ENCODE results near the gene VANGL2. TPM values are rescaled to one million over a fixed set of nuclear protein-coding genes. Genes with fewer than 3 reads are reported as not detected.

Gene VANGL2
- total and polyA plus RNA-seq, 2 experiments from 2014 or later: 17.7 to 51.3 TPM

DNA sequence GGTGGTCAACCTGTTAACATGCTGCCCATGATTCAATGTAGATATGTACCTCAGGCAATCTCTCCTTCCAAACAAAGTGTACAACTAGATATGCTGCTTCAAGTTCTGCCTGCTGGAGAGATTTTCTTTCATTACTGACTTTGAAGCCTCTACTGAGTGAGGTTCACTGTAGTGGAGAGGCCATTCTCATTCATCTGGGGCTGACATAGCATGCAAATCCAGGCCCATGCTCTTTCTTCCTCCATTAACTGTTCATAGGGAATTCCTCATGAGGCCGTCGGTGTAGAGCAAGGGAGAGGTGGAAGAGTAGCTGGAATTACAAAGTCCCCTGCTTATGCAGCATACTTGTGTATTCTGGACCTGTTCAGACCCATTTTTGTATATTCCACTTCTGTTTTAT lies 38.6 kb downstream of the VANGL2 start:
- H4K20me1 ChIP-seq (replicated peaks; ENCODE audit: insufficient read depth): no peaks in the 10 kb centered on the region
- H3K4me2 ChIP-seq: no peak overlapping the region
- H3K4me1 ChIP-seq (ENCODE audit: insufficient read depth): no peaks in the 10 kb centered on the region
- H3K4me3 ChIP-seq: no peak overlapping the region
- peak overlapping the region; percentile 80; the same call in 1 of the 2 replicates for H2AFZ ChIP-seq
- H3K27ac ChIP-seq (ENCODE audit: low read depth): no peak overlapping the region
- H3K27me3 Mint-ChIP-seq (ENCODE audit: insufficient read depth, low read depth, poor library complexity): no peaks in the 10 kb centered on the region
- H3K9me3 Mint-ChIP-seq: no peaks in the 10 kb centered on the region; the same call in 2 of the 3 replicates
- DNase-seq (ENCODE audit: low spot score) (peak; percentile 33), ATAC-seq (peak; percentile 67)
- TF ChIP-seq, protein P1, sequence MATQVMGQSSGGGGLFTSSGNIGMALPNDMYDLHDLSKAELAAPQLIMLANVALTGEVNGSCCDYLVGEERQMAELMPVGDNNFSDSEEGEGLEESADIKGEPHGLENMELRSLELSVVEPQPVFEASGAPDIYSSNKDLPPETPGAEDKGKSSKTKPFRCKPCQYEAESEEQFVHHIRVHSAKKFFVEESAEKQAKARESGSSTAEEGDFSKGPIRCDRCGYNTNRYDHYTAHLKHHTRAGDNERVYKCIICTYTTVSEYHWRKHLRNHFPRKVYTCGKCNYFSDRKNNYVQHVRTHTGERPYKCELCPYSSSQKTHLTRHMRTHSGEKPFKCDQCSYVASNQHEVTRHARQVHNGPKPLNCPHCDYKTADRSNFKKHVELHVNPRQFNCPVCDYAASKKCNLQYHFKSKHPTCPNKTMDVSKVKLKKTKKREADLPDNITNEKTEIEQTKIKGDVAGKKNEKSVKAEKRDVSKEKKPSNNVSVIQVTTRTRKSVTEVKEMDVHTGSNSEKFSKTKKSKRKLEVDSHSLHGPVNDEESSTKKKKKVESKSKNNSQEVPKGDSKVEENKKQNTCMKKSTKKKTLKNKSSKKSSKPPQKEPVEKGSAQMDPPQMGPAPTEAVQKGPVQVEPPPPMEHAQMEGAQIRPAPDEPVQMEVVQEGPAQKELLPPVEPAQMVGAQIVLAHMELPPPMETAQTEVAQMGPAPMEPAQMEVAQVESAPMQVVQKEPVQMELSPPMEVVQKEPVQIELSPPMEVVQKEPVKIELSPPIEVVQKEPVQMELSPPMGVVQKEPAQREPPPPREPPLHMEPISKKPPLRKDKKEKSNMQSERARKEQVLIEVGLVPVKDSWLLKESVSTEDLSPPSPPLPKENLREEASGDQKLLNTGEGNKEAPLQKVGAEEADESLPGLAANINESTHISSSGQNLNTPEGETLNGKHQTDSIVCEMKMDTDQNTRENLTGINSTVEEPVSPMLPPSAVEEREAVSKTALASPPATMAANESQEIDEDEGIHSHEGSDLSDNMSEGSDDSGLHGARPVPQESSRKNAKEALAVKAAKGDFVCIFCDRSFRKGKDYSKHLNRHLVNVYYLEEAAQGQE (IDR thresholded peaks at IDR 0.05; ENCODE audit: unreplicated experiment): no peak
- TF ChIP-seq CREB1 (CRISPR knock-in tag; IDR thresholded peaks at IDR 0.05; ENCODE audit: low read depth) (no peak), CTCF (conservative IDR thresholded peaks at IDR 0.05; ENCODE audit: low read depth in 2 of 2) (no peak), EZH2phosphoT487 (IDR thresholded peaks at IDR 0.05; ENCODE audit: unreplicated experiment) (no peak), NANOG (IDR thresholded peaks at IDR 0.05; ENCODE audit: borderline replicate concordance) (no peak)
- H3K4me1 Mint-ChIP-seq: peaks cover 6% of the 10 kb centered on the region; the same call in 2 of the 3 replicates
- no peaks in the 10 kb centered on the region for H3K27me3 ChIP-seq (ENCODE audit: insufficient read depth)
- no peak overlapping the region for H3K27ac Mint-ChIP-seq
- H3K79me2 ChIP-seq (replicated peaks; ENCODE audit: insufficient read depth): no peaks in the 10 kb centered on the region
- no peak overlapping the region for H3K4me3 Mint-ChIP-seq
- H3K36me3 ChIP-seq (ENCODE audit: insufficient read depth): no peaks in the 10 kb centered on the region
- H3K36me3 Mint-ChIP-seq (ENCODE audit: low read depth): no peaks in the 10 kb centered on the region
- no peaks in the 10 kb centered on the region; the same call in 1 of the 2 replicates for H3K9me2 ChIP-seq (ENCODE audit: insufficient read depth)
- no peaks in the 10 kb centered on the region for H3F3A ChIP-seq (replicated peaks; ENCODE audit: low read depth)

DNA sequence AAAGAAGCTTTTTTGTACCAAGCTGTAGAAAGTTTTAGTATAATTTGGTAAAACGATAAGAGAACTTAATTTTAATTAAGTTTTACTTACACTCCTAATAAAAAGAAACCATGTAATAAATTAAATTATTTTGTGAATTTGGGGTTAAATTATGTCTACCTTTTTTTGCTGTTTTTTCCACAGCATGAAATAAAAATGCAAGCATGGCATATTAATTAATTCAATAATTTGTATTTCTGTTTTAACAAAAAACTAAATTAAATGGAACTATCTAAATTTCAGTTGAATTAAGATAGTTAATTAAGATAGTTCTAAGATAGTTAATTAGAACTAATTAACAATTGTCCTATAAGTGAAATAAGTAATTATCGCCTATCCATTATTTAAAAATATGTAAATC lies 39.4 kb downstream of the VANGL2 start:
- Mint-ChIP-seq H3K27ac (no peak overlapping the region), H3K4me3 (no peak overlapping the region), H3K27me3 (ENCODE audit: insufficient read depth, low read depth, poor library complexity) (no peaks in the 10 kb centered on the region), H3K4me1 (peaks cover 6% of the 10 kb centered on the region; the same call in 2 of the 3 replicates), H3K36me3 (ENCODE audit: low read depth) (no peaks in the 10 kb centered on the region), H3K9me3 (no peaks in the 10 kb centered on the region)
- Histone ChIP-seq H3K36me3 (ENCODE audit: insufficient read depth) (no peaks in the 10 kb centered on the region), H3K4me2 (no peak overlapping the region), H3K9me2 (ENCODE audit: insufficient read depth) (no peaks in the 10 kb centered on the region; the same call in 1 of the 2 replicates), H3K27ac (ENCODE audit: low read depth) (no peak overlapping the region), H3K27me3 (ENCODE audit: insufficient read depth) (no peaks in the 10 kb centered on the region), H4K20me1 (replicated peaks; ENCODE audit: insufficient read depth) (no peaks in the 10 kb centered on the region), H3K4me3 (no peak overlapping the region), H3F3A (replicated peaks; ENCODE audit: low read depth) (no peaks in the 10 kb centered on the region), H3K79me2 (replicated peaks; ENCODE audit: insufficient read depth) (no peaks in the 10 kb centered on the region), H3K4me1 (ENCODE audit: insufficient read depth) (no peaks in the 10 kb centered on the region), H2AFZ (no peak overlapping the region)
- ATAC-seq (no peak), DNase-seq (ENCODE audit: low spot score) (no peak)
- TF ChIP-seq POLR2AphosphoS5 (IDR thresholded peaks at IDR 0.05; ENCODE audit: low read depth) (no peak), CTCF (conservative IDR thresholded peaks at IDR 0.05; ENCODE audit: low read depth in 2 of 2) (no peak), NANOG (IDR thresholded peaks at IDR 0.05; ENCODE audit: borderline replicate concordance) (no peak), CREB1 (CRISPR knock-in tag; IDR thresholded peaks at IDR 0.05; ENCODE audit: low read depth) (no peak), EZH2phosphoT487 (IDR thresholded peaks at IDR 0.05; ENCODE audit: unreplicated experiment) (no peak), ZNF331 (CRISPR knock-in tag; IDR thresholded peaks at IDR 0.05; ENCODE audit: low read depth) (no peak), EZH2 (IDR thresholded peaks at IDR 0.05; ENCODE audit: low read depth, unreplicated experiment) (no peak)
- TF ChIP-seq, protein P2, sequence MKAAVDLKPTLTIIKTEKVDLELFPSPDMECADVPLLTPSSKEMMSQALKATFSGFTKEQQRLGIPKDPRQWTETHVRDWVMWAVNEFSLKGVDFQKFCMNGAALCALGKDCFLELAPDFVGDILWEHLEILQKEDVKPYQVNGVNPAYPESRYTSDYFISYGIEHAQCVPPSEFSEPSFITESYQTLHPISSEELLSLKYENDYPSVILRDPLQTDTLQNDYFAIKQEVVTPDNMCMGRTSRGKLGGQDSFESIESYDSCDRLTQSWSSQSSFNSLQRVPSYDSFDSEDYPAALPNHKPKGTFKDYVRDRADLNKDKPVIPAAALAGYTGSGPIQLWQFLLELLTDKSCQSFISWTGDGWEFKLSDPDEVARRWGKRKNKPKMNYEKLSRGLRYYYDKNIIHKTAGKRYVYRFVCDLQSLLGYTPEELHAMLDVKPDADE (IDR thresholded peaks at IDR 0.05): no peak
- TF ChIP-seq, protein P1 (IDR thresholded peaks at IDR 0.05; ENCODE audit: unreplicated experiment): no peak

Data from GM23338 (cell line).